GM12801 (cell line): ENCODE data around the gene CMTM1.

Source experiments
- CTCF ChIP-seq: IDR thresholded peaks from one replicate; pipeline ENCODE4 v1.5.1; 2011; ENCODE audit warnings: control low read depth; ENCODE audit not compliant: insufficient read length; ENCODE audit errors: extremely low read depth

The CMTM1 gene

DNA sequence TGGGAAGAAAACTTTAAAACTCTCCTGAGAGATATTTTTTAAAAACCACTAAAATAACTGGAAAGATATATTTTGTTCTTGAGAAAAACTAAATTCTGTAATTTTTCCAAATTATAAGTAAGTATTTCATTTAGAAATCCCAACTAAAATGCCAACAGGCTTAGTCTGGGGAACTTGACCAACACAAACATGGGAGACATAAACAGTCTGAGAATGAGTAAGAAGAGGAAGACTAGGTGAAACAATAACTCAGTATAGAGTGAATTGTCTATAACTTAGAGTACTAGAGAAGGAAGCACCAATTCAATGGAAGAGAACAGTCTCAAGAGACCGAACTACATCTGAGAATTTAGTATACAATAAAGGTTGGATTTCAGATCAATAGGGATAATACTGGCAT, 2.9 kb downstream of the CMTM1 start:
- TF ChIP-seq CTCF: no peak

GRCh38 chr16:66569827-66570405, 3.7 kb downstream of the CMTM1 start:
- no peak for TF ChIP-seq CTCF

- TF ChIP-seq CTCF: no peak
Observed at GRCh38 chr16:66572356-66572755, 6.1 kb downstream of the CMTM1 start.

GRCh38 chr16:66574081-66574480, 7.8 kb downstream of the CMTM1 start:
- TF ChIP-seq CTCF: no peak

GRCh38 chr16:66574531-66574930, 8.3 kb downstream of the CMTM1 start:
- TF ChIP-seq CTCF: no peak

GRCh38 chr16:66575060-66575459, 8.8 kb downstream of the CMTM1 start:
- no peak for TF ChIP-seq CTCF

- TF ChIP-seq CTCF: no peak
Observed at GRCh38 chr16:66576296-66576695, 10.1 kb downstream of the CMTM1 start.
